Measurements from ENCODE around the gene AASDHPPT. TPM values are rescaled to one million over a fixed set of nuclear protein-coding genes. Genes with fewer than 3 reads are reported as not detected.
A peak's percentile ranks its signal among the peaks of the same experiment; 100 is the strongest.

The AASDHPPT gene
- total RNA-seq, 1 donor from 2014 or later = 37.7 TPM

DNA sequence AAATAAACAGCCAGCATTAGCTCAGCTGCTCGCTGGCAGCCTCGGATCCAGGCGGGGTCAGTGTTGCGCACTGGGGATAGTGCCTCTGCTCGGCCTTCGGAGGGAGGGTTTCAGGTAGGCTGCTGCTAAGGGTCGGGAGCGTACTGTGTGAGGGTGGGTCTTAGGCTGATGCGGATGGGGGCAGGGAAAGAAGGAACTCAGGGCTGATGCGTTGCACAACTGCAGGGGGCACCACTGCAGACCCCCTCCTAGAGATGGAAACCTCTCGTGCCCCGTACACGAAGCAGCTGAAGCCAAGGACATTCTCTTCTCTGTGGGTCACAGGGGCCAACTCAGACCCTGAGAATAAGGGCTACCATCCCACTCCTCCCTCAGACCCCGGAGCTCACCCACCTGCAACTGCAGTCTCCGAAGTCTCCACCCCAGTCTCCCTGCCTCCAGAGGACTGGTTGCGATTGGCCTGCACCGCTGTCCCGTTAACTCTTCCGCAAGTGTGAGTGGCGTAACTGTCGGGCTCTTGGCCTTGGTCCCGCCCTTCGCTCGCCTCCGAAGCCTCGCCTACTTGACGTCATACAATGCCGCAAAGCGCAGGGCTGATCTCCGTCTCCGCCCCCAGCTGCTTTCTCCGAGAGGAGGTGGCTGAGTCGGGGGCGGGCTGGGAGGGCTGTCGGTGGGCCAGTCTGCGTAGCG, 398 bp upstream of the AASDHPPT start, which contains the start of gene KBTBD3:
KBTBD3 (minus strand) TSS at position 429 of the 690 bp plus-strand sequence. CDS start 18,250 bp downstream, outside the sequence.
- ATAC-seq (peak; percentile 97), DNase-seq (peak; percentile 98)
- intact Hi-C loops (cut with micrococcal nuclease) = loop anchor here (10.0 kb wide), 1 partner anchor 52 kb away; the partner anchor contains the start of gene MSANTD4

DNA sequence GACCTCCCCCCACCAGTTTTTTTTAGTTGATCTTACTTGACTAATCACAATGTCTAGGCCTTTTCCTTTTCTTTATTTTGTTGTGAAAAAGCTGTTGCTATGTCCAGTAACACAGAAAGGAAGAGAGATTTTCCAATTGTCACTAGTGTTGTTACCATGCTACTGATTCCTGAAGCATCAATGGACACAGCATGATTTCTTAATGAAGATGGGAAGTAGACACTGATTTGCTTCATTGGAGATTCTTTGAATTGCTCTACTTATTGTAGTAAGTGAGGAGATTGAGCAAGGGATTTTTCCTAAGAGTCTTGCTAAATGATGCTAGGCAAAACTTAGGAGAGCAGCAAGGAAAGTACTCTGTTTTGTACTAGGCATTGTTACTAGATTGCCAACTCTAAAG, 4.6 kb downstream of the AASDHPPT start:
- no peak for ATAC-seq
- no peak for DNase-seq
- intact Hi-C loops (cut with micrococcal nuclease) = no loop called here

DNA sequence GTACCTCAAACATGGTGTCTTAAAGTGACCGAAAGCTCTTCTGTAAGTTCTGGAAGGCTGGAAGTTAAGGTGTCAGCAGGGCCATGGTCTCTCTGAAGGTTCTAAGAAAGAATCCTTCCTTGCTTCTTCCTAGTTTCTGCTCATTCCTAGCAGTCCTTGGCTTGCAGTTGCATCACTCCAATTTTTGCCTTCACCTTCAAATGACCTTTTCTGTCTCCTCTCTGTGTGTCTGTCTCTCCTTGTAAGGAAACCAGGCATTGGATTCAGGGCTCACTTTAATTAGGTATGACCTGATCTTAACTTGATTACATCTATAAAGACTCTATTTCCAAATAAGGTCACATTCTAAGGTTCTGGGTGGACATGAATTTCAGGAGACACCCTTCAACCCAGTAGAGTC, 8.7 kb downstream of the AASDHPPT start:
- intact Hi-C loops (cut with micrococcal nuclease) = no loop called here
- no peak for DNase-seq
- no peak for ATAC-seq

DNA sequence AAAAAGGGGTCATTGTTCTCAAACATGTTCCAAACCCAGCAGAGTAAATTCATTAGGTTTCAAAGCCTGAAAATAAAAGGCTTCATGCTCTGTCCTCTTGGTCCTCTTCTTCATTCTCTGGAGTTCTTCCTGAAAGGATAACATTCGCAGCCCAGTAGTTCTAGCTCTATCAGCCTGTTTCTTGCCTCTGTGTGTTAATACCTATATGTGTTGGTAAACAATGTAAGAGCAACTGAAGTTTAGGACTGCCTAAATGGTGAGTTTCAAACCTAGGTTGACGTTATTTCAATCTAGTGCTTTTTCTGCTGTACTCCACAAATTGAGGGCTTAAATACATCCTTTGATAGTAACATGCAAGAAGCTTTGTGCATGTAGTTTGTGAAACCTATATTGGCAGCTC, 9.4 kb downstream of the AASDHPPT start:
- DNase-seq (no peak), ATAC-seq (no peak)
- intact Hi-C loops (cut with micrococcal nuclease) = no loop called here

DNA sequence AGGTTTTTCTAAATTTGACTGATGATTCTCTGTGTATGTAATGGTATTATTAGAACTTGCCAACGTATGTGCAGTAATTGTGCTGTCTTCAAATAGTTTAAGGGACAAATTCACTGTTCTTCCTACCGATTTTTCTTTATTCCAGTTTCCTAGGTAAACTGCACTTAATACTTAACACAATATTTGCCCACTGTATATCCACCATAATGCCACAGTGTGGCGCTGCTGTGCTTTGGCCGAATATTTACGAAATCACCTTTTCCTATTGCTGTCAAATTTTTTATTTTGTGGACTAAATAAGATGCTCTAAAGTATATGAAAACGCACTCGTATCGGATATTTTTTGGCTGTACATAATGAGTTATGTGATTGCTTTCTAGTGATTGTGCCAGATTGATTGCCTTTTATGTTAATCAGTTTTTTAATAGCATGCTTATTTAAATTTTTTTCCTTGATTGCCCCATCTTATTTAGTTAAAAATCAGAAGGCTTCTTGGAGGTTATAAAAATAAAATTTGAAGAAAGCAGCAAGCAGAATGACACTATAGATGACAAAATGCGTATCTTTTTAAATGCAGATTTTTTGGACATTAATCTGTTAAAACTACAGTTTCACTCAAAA, 10.5 kb downstream of the AASDHPPT start:
- intact Hi-C loops (cut with micrococcal nuclease) = no loop called here
- peak; percentile 51 for DNase-seq
- ATAC-seq = peak; percentile 60

DNA sequence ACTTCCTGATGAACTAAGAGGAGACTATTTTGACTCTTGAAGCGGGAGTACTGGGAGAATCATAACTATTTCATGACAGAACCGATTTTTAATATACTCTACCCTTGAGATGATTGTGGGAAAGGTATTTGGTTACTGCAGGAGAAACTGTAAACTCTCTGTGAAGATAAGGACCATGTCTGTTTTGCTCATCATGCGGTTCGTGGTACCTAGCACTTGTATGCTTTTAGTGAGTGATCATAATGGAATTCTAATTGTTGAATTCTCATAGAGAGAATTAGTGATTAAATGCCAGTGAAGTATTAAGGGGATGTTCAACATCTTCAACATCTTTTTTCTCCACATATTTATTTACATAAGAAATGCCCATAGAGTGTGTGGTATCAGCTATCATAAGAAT, 11.4 kb downstream of the AASDHPPT start:
- intact Hi-C loops (cut with micrococcal nuclease) = no loop called here
- DNase-seq (no peak), ATAC-seq (no peak)

DNA sequence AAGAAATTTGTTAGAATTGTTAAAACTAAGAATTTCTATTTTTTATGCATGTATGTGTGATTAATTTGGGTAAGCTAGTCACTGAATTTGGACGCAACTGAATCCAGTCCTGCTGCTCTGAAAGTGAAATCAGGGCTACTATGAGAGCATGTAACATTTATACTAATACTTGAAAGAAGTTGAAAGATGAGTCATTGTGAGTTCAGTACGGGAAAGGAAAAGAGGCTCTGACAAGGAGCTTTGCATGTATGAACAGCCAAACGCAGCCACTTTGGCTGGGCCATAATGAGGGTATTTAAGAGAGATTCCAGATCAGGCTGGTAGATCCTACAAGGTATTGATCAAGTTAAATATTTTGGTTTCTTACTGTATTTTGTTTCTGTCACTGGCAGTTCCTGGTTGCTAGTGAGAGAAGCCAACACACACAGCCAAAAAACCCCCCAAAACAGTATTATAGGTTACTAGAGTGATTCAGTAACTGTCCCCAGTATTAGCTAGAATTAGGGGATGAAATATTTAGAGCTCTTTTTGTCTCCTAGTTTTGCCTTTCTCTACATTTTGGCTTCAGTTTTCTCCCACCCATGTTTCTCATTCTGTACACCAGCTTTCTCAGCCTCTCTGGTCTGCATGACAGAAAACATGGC, 14.1 kb downstream of the AASDHPPT start:
- DNase-seq (no peak), ATAC-seq (no peak)
- intact Hi-C loops (cut with micrococcal nuclease) = no loop called here

DNA sequence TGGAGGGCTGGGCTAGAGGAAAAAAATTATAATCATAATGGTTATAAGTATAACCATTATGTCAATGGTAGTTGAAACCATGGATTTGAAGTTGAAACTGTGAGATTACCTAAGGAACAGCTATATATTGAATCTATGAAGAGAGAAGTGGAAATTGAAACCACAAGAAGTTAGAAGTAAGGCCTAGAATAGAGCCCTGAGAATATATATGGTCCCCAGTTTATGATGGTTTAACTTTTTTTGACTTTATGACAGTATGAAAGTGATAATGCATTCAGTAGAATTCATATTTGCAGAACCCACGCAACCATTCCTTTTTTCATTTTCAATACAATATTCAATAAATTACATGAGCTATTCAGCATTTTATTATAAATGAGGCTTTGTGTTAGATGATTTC, 15.0 kb downstream of the AASDHPPT start:
- intact Hi-C loops (cut with micrococcal nuclease) = no loop called here
- DNase-seq (no peak), ATAC-seq (no peak)

DNA sequence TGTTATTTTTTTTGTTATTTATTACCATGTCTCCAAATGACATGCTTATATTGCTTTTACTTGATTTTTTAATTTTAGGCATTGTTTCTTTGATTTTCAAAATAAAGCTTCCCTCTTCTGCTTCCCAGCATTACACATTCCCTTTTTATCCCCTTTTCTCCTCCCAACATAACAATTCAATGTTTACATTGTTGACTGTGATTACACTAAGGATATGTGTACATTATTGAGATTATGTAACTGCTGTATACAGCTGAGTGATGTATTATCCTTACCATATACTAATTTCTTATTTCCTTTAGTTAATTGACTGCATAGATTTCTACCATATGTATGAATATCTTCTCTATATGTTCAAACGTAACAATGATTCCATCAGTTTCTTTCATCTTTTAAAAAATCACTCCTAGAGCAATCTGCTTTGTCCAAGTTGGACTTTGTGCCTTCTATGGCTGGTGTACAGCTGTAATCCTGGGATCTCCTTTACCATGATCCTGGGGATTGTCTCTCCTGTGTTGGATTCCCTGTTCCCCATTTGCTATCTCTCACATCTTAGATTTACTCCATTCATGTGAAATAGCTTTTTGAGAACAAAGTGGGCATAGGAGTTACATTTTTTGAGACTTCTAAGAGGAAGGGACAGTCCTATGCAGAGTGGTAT, 21.6 kb downstream of the AASDHPPT start:
- intact Hi-C loops (cut with micrococcal nuclease) = no loop called here
- DNase-seq (no peak), ATAC-seq (no peak)

DNA sequence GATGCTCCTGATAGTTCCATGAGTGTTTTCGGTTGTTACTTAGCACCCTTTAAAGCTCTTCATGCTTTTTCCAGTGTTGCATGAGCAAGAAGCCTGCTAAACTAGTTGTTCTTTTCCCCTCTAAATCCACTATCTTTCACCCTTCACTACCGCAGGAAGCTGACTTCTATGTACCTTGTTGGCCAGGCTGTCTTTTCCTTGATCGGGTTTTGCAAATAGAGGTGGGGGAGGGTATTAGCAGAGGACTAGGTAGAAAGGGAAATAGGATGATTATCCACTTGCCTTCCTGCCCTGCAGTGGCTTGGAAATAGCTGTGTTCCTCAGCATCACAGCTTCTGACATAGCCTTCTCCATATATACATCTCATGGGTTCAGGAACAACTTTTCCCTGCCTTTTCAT, 23.9 kb downstream of the AASDHPPT start:
- no peak for ATAC-seq

DNA sequence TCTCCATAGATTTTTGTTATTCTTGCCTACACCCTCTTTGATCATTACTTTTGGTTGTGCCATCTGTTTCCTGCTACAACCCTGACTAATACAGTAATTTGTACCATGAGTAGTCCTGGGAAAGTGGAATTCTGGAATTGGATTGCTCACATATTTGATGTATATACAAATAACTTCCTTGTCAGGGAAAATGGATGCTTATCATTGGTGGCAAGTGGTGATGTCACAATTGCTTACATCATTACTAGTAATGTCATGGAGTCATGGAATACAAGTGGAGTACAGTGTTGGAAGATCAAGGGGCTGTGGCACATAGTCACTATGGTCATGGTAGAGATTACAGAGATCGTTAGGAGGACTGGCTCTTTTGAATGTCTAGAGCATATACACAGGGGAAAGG, 24.4 kb downstream of the AASDHPPT start:
- ATAC-seq (no peak), DNase-seq (no peak)
- intact Hi-C loops (cut with micrococcal nuclease) = no loop called here

More for the DNA sequence above, 23.9 kb downstream of the AASDHPPT start:
- no peak for DNase-seq
- intact Hi-C loops (cut with micrococcal nuclease) = no loop called here

DNA sequence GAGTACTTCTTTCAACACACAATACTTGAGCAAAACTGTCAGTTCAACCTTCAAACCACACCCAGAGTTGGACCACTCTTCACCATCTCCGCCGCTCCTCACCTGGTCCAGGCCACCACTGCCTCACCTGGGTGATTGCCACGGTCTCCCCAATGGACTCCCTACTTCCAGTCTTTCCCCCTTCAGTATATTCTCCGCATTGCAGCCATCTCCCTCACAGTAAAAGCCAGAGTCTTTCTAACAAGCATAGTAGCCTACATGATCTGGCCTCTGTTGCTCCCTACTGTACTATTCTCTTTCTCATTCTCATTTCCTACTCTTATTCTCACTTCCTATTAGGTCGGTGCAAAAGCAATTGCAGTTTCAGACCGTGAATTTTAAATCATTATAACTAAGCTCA, 28.5 kb downstream of the AASDHPPT start:
- intact Hi-C loops (cut with micrococcal nuclease) = no loop called here
- no peak for ATAC-seq
- DNase-seq = no peak

DNA sequence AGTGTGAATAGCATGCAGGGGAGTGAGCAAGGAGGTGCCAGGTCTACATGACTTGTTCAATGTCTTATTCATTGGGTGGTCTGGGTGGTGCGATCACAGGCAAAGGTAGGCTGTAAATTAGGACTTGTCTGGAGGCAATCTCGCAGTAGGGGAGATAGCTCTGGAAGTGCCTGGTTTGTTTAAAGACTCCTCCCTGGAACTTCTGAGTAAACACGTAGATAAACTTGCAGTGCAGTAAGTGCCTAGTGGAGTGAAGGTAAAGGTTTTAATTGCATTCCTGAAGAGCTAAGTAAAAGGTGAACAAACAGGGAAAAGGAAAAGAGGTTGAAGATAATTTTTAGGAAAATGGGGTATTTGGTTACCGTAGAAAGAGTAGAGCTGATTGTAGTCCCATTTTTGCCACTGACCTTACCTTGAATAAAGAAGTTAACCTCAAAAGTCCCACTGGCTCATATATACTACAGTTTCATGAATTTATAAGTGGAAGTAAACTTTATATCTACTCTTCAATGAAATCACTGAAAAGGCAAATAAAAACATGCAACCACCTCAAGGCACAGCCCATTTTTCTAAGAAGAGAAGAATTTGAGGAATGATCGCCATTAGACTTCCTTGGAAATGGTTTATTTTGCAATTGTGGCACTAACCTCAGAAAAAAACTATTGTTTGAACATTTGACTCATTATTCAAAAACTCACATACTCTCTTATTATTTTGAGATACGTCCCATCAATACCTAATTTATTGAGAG, 44.3 kb downstream of the AASDHPPT start:
- intact Hi-C loops (cut with micrococcal nuclease) = no loop called here

DNA sequence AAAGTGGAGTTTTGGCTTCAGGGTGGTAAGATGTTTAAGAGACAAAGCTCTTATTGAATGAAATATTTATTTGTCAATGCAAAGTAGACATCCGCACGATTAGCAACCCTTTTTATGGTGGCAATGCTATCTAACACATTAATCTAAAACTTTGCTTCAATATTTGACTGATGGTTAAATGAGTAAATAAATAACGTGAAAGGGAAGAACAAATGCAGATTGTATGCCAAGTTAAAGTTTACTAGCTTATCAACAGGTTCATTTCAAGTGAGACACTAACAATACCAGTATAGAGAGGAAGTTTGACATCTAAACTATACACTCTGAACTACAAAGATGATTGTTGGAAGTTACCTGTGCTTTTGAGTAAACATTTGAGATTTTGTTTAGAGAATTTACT, 50.1 kb downstream of the AASDHPPT start:
- intact Hi-C loops (cut with micrococcal nuclease) = no loop called here
- ATAC-seq (no peak), DNase-seq (no peak)

More for the DNA sequence above, 44.3 kb downstream of the AASDHPPT start:
- DNase-seq (no peak), ATAC-seq (no peak)

DNA sequence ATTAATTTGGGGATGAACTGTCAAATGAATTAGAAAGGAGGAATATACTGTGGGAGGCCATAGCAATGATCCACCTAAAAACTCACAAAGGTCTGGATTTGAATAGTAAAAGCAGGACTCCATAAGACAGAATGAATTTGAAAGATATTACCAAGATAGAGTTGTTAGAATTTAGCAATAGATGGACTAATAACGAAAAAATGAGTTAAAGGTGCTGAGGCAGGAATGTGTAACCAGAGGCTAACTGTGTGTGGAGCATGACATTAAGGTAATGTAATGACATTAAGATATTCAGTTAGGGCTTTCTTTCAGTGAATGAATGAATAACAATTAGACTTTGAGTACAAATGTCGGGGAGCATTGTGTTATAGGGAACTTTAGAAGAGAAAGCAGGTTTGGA, 51.3 kb downstream of the AASDHPPT start:
- DNase-seq (no peak), ATAC-seq (no peak)
- intact Hi-C loops (cut with micrococcal nuclease) = no loop called here

DNA sequence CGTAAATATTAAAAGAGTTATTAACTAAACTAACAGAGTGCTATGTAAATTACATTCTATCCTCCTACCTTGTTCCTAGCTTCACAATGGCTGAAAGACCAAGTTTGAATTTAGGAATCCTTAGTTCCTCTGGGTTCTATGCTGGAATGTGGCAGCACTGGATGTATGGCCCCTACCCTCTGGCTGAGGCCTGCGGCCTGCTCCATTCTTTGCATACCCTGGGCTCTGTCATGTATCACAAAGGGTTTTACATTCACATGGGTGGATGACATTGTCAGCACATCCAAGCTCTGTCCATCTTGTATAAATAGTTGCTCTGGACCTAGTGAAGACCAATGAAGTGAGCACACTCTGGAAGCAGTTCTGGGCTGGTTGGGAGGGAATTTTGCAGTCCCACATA, 54.5 kb downstream of the AASDHPPT start:
- intact Hi-C loops (cut with micrococcal nuclease) = no loop called here
- DNase-seq = no peak
- no peak for ATAC-seq

DNA sequence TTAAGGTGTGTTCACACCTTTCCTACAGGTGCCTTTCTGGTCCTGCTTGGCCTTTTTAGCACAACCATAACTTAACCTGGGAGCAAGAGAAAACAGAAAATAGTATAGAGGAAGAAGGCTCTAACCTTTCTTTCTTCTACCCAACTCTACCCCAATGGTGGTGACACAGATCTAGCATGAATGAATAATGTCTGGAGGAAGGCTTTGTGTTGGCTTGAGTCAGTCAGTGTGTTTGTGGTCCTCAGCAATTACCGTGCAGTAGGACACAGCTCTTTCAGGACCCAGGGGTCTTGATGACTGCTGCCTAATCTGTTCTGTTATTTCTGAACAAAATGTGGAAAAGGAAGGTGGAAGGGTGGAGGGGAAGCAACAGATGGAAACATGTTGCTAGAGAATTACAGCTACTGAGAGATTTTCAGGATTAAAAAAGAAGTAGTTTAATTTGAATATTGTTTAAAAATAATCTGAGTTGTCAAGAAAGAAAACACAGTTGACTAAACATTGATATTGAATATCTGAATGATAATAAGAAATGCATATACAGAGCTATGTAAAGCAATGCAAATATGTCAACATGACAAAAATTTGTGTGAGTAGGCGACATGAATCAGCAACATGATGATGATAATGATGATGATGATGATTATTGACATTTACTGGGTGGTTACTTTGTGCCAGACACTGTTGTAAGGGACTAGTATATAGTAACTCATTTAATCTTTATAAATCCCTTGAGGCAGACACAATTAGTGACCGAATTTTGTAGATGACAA, 55.3 kb downstream of the AASDHPPT start:
- no peak for ATAC-seq
- intact Hi-C loops (cut with micrococcal nuclease) = no loop called here
- no peak for DNase-seq

DNA sequence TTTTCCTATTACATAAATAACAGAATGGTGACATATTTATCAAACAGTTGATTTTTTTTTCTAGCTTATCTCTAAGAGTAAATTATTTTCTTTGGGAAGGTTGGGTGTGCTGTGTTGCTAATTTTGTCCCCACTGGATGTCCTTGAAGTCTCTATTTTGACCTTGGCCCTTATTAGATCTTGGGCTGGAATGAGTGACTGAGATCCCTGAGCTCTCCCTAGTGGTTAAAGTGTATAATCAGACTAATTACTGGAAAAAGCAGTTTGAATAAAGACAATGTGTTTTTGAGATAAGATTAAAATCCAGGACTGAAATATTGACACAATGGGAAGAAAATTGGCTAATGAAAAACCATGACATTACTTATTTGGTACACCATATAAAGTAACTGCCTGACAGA, 56.1 kb downstream of the AASDHPPT start:
- ATAC-seq = no peak
- no peak for DNase-seq
- intact Hi-C loops (cut with micrococcal nuclease) = no loop called here

DNA sequence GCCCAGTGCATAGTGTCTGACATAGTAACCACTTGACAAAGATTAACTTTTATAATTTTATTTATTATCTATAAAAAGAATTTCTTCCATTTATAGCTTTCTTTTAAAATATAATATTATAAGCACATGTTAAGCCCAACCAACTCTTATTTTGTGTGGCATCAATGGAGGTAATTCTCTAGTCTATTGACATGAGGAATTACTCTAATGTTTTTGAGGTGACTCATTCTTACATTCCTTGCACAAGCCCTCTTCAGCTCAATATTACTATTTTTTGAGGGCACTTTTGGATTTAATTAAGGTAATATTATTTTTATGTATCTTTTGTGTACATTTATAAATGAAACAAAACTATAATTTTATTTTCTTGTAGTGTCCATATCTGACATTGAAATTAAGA, 59.6 kb downstream of the AASDHPPT start:
- DNase-seq = no peak
- intact Hi-C loops (cut with micrococcal nuclease) = no loop called here
- ATAC-seq = no peak
